OCI-LY1 (cell line): ENCODE measurements around the gene NKTR.

ENCODE experiments used
- H2AFZ ChIP-seq: fragments of 200-600 bp; sonication (generic), shearing (Covaris generic); 2 replicates; pipeline ENCODE4 v1.6.0; 2014; ENCODE audit warnings: antibody characterized with exemption, mild to moderate bottlenecking, low read length
- H3F3A ChIP-seq: fragments of 200-600 bp; sonication (generic), shearing (Covaris generic); 2 replicates; pipeline ENCODE4 v1.6.0; 2014; ENCODE audit warnings: mild to moderate bottlenecking, antibody characterized with exemption, low read length, moderate library complexity; ENCODE audit not compliant: insufficient read depth
- H3K27ac ChIP-seq: fragments of 200-600 bp; sonication (generic); 2 replicates; pipeline ENCODE4 v1.5.1; 2014; ENCODE audit warnings: low read length, mixed run types, mild to moderate bottlenecking, low read depth; ENCODE audit not compliant: poor library complexity, severe bottlenecking
- H3K27me3 ChIP-seq: fragments of 200-600 bp; sonication (generic); 2 replicates; pipeline ENCODE4 v1.6.0; 2014; ENCODE audit warnings: antibody characterized with exemption, mild to moderate bottlenecking, low read length, moderate library complexity; ENCODE audit not compliant: insufficient read depth
- H3K36me3 ChIP-seq: fragments of 200-600 bp; sonication (generic); 2 replicates; pipeline ENCODE4 v1.6.1; 2014; ENCODE audit warnings: mild to moderate bottlenecking, antibody characterized with exemption, low read length, moderate library complexity, mixed read lengths; ENCODE audit not compliant: insufficient read depth
- H3K4me1 ChIP-seq: fragments of 200-600 bp; sonication (generic); 2 replicates; pipeline ENCODE4 v1.5.1; 2014; ENCODE audit warnings: mild to moderate bottlenecking, low read length, moderate library complexity; ENCODE audit not compliant: insufficient read depth, severe bottlenecking
- H3K4me2 ChIP-seq: fragments of 200-600 bp; sonication (generic), shearing (Covaris generic); 2 replicates; pipeline ENCODE4 v1.6.1; 2014; ENCODE audit warnings: low read length
- H3K4me3 ChIP-seq: fragments of 200-600 bp; sonication (generic); 2 replicates; pipeline ENCODE4 v1.5.1; 2014; ENCODE audit warnings: low read length, low read depth, mild to moderate bottlenecking, mixed read lengths; ENCODE audit not compliant: poor library complexity, severe bottlenecking
- H3K79me2 ChIP-seq: fragments of 200-600 bp; shearing (Covaris generic); 2 replicates; pipeline ENCODE4 v1.6.1; 2016; ENCODE audit warnings: mixed run types, low read length, mixed read lengths; ENCODE audit not compliant: insufficient read depth
- H3K9ac ChIP-seq: fragments of 200-600 bp; sonication (generic), shearing (Covaris generic); 2 replicates; pipeline ENCODE4 v1.6.1; 2014; ENCODE audit warnings: mild to moderate bottlenecking, low read length, mixed read lengths
- H3K9me2 ChIP-seq: fragments of 200-600 bp; sonication (generic), shearing (Covaris generic); 2 replicates; pipeline ENCODE4 v1.6.1; 2014; ENCODE audit warnings: low read depth, mild to moderate bottlenecking, low read length, mixed read lengths
- H3K9me3 ChIP-seq: fragments of 200-600 bp; shearing (Covaris generic); 2 replicates; pipeline ENCODE4 v1.6.1; 2014; ENCODE audit warnings: low read length, mixed read lengths
- H4K20me1 ChIP-seq: fragments of 200-600 bp; sonication (generic), shearing (Covaris generic); 2 replicates; pipeline ENCODE4 v1.6.0; 2016; ENCODE audit warnings: mild to moderate bottlenecking, low read length; ENCODE audit not compliant: insufficient read depth
- EZH2 ChIP-seq: fragments of 200-600 bp; sonication (generic), shearing (Covaris generic); IDR thresholded peaks from 2 replicates; pipeline ENCODE4 v1.8.0; 2017; ENCODE audit warnings: borderline replicate concordance, mixed run types, mild to moderate bottlenecking, antibody characterized with exemption, low read length, moderate library complexity, mixed read lengths
- TF ChIP-seq, protein P1 (sequence below): fragments of 200-600 bp; sonication (generic), shearing (Covaris generic); IDR thresholded peaks from 2 replicates; pipeline ENCODE4 v1.5.1; 2017; ENCODE audit warnings: mild to moderate bottlenecking, antibody characterized with exemption, low read length, moderate library complexity, mixed read lengths

NKTR gene

DNA sequence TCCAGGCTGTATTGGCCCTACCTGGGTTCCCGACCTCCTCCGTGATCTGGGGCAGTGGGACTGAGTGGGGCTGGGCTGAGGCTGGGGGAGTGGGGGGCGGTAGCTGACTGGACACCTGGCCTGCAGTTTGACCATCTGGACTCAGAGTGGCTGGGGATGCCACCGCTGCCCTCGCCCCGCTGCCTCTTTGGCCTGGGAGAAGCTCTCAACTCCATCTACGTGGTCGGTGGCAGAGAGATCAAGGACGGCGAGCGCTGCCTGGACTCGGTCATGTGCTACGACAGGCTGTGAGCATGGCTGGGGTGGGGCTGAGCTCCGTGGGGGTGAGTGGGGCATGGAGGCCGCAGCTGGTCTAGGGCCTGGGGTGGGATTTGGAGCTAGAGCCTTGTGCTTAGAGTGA is 87.5 kb downstream of the NKTR start:
- H3K9me2 ChIP-seq, result no peaks in the 10 kb centered on the region

DNA sequence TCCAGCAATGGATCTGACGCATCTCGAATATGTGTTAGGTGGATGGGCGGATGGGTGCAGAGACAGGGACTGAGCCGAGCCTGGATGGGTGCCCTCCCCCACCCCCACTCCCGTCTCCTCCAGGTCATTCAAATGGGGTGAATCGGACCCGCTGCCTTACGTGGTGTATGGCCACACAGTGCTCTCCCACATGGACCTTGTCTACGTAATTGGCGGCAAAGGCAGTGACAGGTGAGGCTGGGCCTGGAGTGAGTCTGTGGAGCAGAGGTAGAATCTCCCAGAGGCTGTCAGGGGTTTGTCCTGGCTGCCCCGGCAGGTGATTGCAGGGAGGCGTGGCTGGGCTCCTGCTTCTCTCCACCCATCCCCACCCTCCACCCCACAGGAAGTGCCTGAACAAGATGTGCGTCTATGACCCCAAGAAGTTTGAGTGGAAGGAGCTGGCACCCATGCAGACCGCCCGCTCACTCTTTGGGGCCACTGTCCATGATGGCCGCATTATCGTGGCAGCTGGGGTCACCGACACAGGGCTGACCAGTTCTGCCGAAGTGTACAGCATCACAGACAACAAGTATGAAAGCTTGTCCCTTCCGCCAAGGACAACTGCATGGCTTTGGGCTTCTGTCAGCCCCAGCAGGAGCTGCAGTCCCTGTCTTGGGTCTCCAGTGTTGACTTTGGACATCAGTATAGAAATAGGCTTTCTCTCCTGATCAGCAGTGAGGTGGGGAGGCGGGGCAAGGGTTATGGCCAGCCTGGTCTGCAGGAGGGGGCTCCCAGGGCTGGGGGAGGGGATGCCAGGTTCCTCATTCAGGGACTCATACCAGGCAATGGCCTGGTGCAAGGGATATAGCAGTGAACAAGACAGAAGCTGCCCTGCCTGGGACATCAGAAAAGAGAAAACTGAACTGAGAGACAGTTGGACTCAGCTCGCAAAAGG is 88.3 kb downstream of the NKTR start:
- TF ChIP-seq, protein P1, sequence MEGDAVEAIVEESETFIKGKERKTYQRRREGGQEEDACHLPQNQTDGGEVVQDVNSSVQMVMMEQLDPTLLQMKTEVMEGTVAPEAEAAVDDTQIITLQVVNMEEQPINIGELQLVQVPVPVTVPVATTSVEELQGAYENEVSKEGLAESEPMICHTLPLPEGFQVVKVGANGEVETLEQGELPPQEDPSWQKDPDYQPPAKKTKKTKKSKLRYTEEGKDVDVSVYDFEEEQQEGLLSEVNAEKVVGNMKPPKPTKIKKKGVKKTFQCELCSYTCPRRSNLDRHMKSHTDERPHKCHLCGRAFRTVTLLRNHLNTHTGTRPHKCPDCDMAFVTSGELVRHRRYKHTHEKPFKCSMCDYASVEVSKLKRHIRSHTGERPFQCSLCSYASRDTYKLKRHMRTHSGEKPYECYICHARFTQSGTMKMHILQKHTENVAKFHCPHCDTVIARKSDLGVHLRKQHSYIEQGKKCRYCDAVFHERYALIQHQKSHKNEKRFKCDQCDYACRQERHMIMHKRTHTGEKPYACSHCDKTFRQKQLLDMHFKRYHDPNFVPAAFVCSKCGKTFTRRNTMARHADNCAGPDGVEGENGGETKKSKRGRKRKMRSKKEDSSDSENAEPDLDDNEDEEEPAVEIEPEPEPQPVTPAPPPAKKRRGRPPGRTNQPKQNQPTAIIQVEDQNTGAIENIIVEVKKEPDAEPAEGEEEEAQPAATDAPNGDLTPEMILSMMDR, result no peak
- TF ChIP-seq EZH2, result no peak
- H3K4me2 ChIP-seq, result no peak overlapping the region
- no peak overlapping the region for H3K4me3 ChIP-seq
- no peak overlapping the region for H3K9ac ChIP-seq
- H3K36me3 ChIP-seq, result no peaks in the 10 kb centered on the region
- H3F3A ChIP-seq, result no peaks in the 10 kb centered on the region
- H3K27me3 ChIP-seq, result no peaks in the 10 kb centered on the region
- H3K79me2 ChIP-seq, result no peaks in the 10 kb centered on the region
- no peak overlapping the region for H3K27ac ChIP-seq
- no peak overlapping the region for H2AFZ ChIP-seq
- no peaks in the 10 kb centered on the region for H3K9me3 ChIP-seq
- H4K20me1 ChIP-seq, result no peaks in the 10 kb centered on the region
- H3K9me2 ChIP-seq, result no peaks in the 10 kb centered on the region
- H3K4me1 ChIP-seq, result no peaks in the 10 kb centered on the region

More for the DNA sequence above, 87.5 kb downstream of the NKTR start:
- Histone ChIP-seq H3K9me3 (no peaks in the 10 kb centered on the region), H3K27me3 (no peaks in the 10 kb centered on the region), H3K4me3 (no peak overlapping the region), H3K27ac (no peak overlapping the region), H2AFZ (no peak overlapping the region), H3K4me2 (no peak overlapping the region), H4K20me1 (no peaks in the 10 kb centered on the region), H3K79me2 (no peaks in the 10 kb centered on the region), H3K36me3 (no peaks in the 10 kb centered on the region), H3F3A (no peaks in the 10 kb centered on the region), H3K9ac (no peak overlapping the region), H3K4me1 (no peaks in the 10 kb centered on the region)
- TF ChIP-seq EZH2, result no peak
- TF ChIP-seq, protein P1, result no peak

DNA sequence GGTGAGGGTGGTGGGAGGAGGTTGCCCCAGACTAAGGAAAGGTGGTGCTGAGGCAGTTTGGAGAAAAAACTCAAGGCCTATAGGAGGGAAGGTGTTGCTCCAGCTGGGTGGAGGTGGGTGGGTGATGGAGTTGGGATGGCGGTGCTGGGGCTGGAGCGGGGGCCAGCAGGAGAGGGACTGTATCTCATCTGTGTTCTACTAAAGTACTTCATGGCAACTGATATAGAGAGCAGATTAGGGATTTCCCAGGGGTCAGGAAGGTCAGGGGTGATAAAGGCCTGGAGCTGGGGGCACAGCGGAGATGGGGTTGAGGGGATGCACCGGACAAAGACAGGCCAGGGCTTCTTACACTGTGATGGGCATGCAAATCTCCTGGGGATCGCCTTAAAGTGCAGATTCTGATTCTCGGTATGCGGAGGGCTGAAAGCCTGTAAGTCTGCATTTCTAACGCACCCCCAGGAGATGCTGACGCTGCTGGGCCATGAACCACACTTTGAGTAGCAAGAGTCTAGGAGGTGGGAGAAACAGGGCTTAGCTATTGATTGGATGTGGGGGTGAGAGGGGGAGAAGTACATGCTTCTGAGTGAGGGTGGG is 89.0 kb downstream of the NKTR start:
- Histone ChIP-seq H3K79me2 (no peaks in the 10 kb centered on the region), H3K9ac (no peak overlapping the region), H3K27me3 (no peaks in the 10 kb centered on the region), H3K36me3 (no peaks in the 10 kb centered on the region), H3K9me3 (no peaks in the 10 kb centered on the region), H3K4me1 (no peaks in the 10 kb centered on the region), H3F3A (no peaks in the 10 kb centered on the region), H2AFZ (no peak overlapping the region), H3K4me2 (no peak overlapping the region), H3K9me2 (no peaks in the 10 kb centered on the region), H3K27ac (no peak overlapping the region), H3K4me3 (no peak overlapping the region), H4K20me1 (no peaks in the 10 kb centered on the region)
- TF ChIP-seq, protein P1, result no peak
- TF ChIP-seq EZH2, result no peak
